Fibroblast of villous mesenchyme (primary cell): ENCODE data around the gene FAM136A. TPM values are rescaled to one million over a fixed set of nuclear protein-coding genes. Genes with fewer than 3 reads are reported as not detected.

Experiments
- DNase-seq: peaks from one replicate; pipeline ENCODE4 v3.0.0-alpha.2; 2010; ENCODE audit warnings: low read depth
- H3K4me3 ChIP-seq: 2 replicates; pipeline ENCODE4 v1.5.1; 2011; ENCODE audit warnings: low read depth, mild to moderate bottlenecking, low read length
- CTCF ChIP-seq: IDR thresholded peaks from 2 replicates; pipeline ENCODE4 v1.5.1; 2012; ENCODE audit warnings: low read depth, mild to moderate bottlenecking, low read length; ENCODE audit not compliant: insufficient read depth
- total RNA-seq: library from RNA; depleted of rRNA; stranded (reverse); fragments of >200 nt; gene quantifications from 2 replicates; pipeline ENCODE4 v1.2.3, GENCODE V29; 2012

Gene FAM136A
- total RNA-seq, 1 donor, result 32.8 TPM

GRCh38 chr2:70340075-70340474, 38.2 kb upstream of the FAM136A start:
- TF ChIP-seq CTCF, result no peak

GRCh38 chr2:70336552-70336951, 34.7 kb upstream of the FAM136A start:
- H3K4me3 ChIP-seq, result no peak overlapping the region
- no peak for DNase-seq
- TF ChIP-seq CTCF, result no peak

More at GRCh38 chr2:70340075-70340474, 38.2 kb upstream of the FAM136A start:
- no peak for DNase-seq
- no peak overlapping the region for H3K4me3 ChIP-seq

DNA sequence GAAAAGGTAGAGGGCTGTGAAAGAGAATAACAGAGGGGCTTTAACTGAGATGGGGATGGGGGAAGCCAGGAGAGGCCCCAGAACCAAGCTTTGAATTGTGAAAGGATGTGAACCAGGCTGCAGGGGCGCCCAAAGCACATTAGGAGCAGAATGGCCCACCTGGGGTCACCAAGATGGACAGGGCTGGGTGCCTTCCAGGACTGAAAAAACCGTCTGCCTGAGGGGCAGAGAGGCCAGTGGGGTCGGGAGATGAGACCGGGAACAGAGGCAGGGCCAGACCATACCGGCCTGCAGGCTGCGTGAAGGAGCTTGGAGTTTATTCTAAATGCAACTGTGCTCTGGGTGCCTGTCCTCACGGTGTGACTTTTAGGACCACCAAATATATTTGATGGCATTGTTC, 29.1 kb upstream of the FAM136A start:
- no peak for TF ChIP-seq CTCF
- no peak for DNase-seq
- H3K4me3 ChIP-seq, result no peak overlapping the region

GRCh38 chr2:70330476-70330875, 28.6 kb upstream of the FAM136A start:
- no peak for TF ChIP-seq CTCF
- H3K4me3 ChIP-seq, result no peak overlapping the region
- no peak for DNase-seq

- no peak overlapping the region for H3K4me3 ChIP-seq
- no peak for DNase-seq
- no peak for TF ChIP-seq CTCF
These were observed 27.2 kb upstream of the FAM136A start for GRCh38 chr2:70328921-70329561.

- no peak for DNase-seq
- no peak overlapping the region for H3K4me3 ChIP-seq
- no peak for TF ChIP-seq CTCF
These were observed 24.0 kb upstream of the FAM136A start for GRCh38 chr2:70325875-70326274.

- H3K4me3 ChIP-seq, result no peak overlapping the region
- TF ChIP-seq CTCF, result no peak
- DNase-seq, result no peak
These were observed 20.7 kb upstream of the FAM136A start for GRCh38 chr2:70322518-70322917.
